Urinary bladder (tissue), 4 donors: ENCODE results near the gene ATP1B3. TPM values are rescaled to one million over a fixed set of nuclear protein-coding genes. Genes with fewer than 3 reads are reported as not detected.
"Not testable (repeated sequence)": the region's sequence is repeated elsewhere in the genome, so short reads cannot be mapped to it uniquely, and the experiment has no call there.

ENCODE experiments used
- DNase-seq: peaks from one replicate; pipeline ENCODE4 v3.0.0-alpha.2; 2015; ENCODE audit errors: extremely low spot score
- H3K27ac ChIP-seq: one replicate; pipeline ENCODE4 v1.5.1; 2013; ENCODE audit warnings: low read depth, mild to moderate bottlenecking, moderate library complexity
- H3K36me3 ChIP-seq: one replicate; pipeline ENCODE4 v1.6.1; 2013; ENCODE audit warnings: mild to moderate bottlenecking, moderate library complexity; ENCODE audit not compliant: insufficient read depth
- H3K4me1 ChIP-seq: one replicate; pipeline ENCODE4 v1.6.1; 2013; ENCODE audit warnings: mild to moderate bottlenecking, moderate library complexity; ENCODE audit not compliant: insufficient read depth
- H3K4me3 ChIP-seq: one replicate; pipeline ENCODE4 v1.5.1; 2013; ENCODE audit warnings: low read depth, low read length
- WGBS: extraction: QIAGEN DNeasy Blood & Tissue Kit; methylation state at CpG from one replicate; pipeline ENCODE4 v1.1.7; 2013; 5-methylcytosine and 5-hydroxymethylcytosine counted together
- polyA plus RNA-seq: library from polyadenylated mRNA; stranded (reverse); fragments of 200-250 nt; gene quantifications from one replicate; pipeline ENCODE4 v1.2.3, GENCODE V29; 2013
- total RNA-seq: library from RNA; depleted of rRNA; stranded (reverse); fragments of >200 nt; gene quantifications from one replicate; pipeline ENCODE4 v1.2.3, GENCODE V29; 2014
- donor health status: healthy with polysubstance abuse.
- donor health status: healthy.

ATP1B3 gene
- total and polyA plus RNA-seq, 2 donors = 21.8 to 75.8 TPM

DNA sequence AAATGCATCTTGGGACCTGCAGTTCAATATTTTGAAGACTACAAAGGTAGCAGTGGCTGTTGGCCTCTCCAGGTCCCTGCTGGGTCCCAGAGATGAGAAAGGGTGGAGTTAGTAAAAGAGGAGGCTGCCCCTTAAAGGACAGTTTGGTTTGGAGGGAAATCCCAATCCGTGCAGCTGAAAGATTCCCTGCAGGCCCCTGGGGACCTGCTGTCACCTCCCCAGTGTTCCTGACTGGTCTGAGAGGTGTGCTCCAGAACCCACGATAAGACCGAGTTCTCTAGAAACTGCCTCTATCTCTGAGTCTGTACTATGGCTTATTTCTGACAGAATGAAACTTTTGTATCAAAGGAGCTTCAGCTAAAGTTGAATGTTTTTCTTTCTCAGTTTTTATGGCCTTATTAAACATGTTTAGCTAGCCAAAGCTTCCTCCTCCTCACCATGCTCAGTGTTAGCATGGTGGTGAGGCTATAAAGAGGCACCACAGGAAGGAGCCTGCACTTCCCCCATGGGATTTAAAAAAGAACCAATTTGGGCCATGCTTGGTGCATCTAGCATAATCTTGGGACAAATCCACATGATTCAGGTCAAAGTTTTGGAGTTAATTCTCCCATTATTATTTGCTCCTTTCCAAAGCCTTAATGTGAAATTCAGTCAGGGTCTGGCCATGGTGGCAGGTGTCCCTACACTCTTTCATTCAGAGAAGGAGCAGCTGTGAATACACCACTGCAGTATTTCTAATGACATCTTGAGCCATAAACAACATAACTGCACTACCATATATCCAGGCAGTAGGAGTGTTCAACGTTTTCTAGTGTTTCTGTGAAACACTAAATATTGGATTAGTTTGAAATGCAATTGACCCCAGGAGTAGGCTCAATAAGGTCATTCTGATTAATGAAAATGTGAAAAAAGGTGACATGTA, 74.4 kb downstream of the ATP1B3 start:
- Histone ChIP-seq H3K4me1 (peaks cover 2% of the 10 kb centered on the region), H3K4me3 (no peak overlapping the region), H3K36me3 (no peaks in the 10 kb centered on the region), H3K27ac (no peak overlapping the region)
- WGBS = 75% methylated on average over 4 of the region's 4 CpGs
- DNase-seq = no peak

DNA sequence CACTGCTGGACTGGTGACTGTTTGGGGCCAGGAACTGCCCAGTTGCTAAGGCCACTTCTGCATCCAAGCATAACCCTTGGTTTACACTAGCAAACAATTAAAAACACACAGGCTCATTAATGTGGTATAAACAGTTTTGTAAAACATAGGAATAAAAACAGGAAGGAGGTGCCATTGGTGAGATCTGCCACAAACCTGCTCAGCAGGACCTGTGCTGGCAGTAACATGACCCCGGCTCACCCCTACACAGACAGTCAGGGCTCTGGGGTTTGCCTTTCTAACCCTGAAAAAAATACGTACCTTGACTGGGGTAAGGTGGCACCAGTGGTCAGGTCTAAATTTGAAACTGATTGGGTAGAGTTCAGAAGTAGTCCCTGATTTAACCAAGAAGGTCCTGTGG, 76.2 kb downstream of the ATP1B3 start:
- Histone ChIP-seq H3K27ac (no peak overlapping the region), H3K4me1 (peaks cover 2% of the 10 kb centered on the region), H3K4me3 (no peak overlapping the region), H3K36me3 (peaks cover 2% of the 10 kb centered on the region)
- DNase-seq = no peak
- WGBS = 84% methylated on average over 2 of the region's 2 CpGs

DNA sequence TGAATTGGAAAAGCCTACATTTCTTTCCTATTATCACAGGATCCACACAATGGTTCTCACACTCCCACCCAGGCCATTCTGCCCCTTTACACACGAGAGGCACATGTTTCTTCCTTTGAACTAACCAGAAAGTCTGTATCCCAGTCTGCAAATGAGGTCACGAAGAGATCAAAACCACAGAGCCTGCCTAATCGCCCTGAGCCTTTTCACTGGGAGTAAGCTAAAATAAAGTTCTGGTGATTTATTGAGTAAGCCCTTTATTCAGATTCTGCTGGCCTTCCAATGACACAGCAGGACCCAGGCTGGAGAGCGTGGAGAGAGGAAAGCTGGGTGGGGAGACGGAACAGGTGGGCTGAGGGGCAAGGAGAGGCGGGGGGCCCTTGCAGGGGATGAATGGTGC, 78.7 kb downstream of the ATP1B3 start:
- Histone ChIP-seq H3K4me1 (peaks cover 2% of the 10 kb centered on the region), H3K36me3 (peaks cover 2% of the 10 kb centered on the region), H3K4me3 (no peak overlapping the region), H3K27ac (no peak overlapping the region)
- no peak for DNase-seq
- WGBS = 57% methylated on average over 6 of the region's 6 CpGs

DNA sequence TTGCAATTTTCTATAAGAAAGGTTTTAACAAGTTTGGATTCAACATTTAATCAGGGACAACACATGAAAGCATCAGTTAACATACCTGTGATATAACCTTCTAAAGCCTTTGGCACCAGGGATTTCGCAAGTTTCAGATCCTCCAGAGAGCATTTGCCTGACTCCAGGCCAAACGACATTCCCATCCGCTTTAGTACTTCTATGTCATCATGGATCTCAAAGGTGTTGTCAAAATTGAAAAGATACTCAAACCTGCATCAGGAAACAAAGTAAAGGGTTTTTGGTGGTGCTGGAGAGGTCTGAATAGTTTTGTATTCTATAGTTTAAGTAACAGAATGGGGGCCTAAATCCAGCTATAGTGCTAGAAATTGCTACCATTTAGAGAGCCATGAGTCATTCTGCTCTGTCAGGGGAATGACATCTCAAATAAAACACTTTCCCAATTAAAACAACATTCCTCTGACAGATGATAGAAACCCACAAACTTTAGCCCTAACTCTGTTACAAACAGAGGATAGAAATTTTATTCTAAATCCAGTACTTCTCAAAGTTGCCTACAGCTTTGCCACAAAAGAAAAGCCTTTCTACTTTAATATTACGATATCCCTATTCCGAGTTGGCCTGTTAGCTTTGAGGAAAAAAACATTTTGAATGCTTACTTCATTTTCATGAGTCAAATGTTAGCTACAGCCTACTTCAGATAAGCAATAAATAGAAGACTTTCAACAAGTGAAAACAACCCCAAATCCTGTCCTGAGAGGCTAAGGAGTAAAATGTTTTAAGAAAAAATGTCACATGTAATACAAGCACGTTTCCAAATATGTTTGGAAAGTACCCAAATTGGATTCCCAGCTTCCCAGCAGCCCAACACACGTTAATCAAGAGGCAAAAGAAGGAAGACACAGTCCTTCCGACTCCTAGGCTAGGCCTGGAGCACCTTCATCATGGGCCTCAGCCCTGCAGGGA, 83.4 kb downstream of the ATP1B3 start:
- WGBS = 55% methylated on average over 8 of the region's 8 CpGs
- DNase-seq = no peak
- no peak overlapping the region for H3K27ac ChIP-seq
- peaks cover 2% of the 10 kb centered on the region for H3K36me3 ChIP-seq
- H3K4me1 ChIP-seq = peaks cover 2% of the 10 kb centered on the region
- H3K4me3 ChIP-seq = no peak overlapping the region

DNA sequence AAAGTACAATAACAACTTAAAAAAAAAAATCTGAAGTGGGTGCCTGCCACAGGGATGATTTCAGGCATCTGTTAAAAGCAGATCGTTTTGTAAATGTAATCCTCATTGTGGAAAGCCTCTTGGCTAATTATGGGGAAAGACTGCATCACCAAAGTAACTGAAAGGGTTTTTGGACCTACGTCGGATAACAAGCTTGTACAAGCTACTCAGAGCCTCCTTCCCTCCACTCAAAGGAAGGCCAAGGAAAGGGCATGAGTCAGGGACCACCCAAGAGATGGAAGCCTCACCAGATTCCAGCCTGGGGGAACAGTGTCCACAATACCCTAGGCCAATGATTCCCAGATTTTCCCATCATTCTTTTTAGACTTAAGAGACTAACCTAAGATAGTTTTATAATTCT, 84.3 kb downstream of the ATP1B3 start:
- H3K27ac ChIP-seq = peak overlapping the region; percentile 57
- peaks cover 2% of the 10 kb centered on the region for H3K36me3 ChIP-seq
- DNase-seq = no peak
- H3K4me3 ChIP-seq = no peak overlapping the region
- 56% methylated on average over 3 of the region's 3 CpGs for WGBS
- no peaks in the 10 kb centered on the region for H3K4me1 ChIP-seq

DNA sequence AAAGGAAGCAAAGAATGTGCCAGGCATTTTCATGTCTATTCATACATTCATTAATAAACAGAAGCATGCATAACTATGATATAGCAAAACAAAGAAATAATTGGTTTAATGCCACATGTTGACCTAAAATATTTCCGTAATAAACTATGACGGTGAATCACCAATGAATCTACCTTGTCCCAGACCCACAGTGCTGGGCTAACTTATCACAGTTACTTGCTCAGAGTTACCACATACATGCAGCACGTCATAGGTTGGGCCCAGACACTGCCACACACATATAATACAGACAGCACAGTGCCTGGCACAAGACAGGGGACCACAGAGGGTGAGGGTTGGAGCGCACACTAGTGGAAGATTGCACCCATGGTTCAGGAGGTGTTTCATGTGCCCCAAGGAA, 86.9 kb downstream of the ATP1B3 start:
- Histone ChIP-seq H3K4me1 (no peaks in the 10 kb centered on the region), H3K36me3 (no peaks in the 10 kb centered on the region), H3K4me3 (no peak overlapping the region), H3K27ac (no peak overlapping the region)
- WGBS = 94% methylated on average over 4 of the region's 4 CpGs
- no peak for DNase-seq

DNA sequence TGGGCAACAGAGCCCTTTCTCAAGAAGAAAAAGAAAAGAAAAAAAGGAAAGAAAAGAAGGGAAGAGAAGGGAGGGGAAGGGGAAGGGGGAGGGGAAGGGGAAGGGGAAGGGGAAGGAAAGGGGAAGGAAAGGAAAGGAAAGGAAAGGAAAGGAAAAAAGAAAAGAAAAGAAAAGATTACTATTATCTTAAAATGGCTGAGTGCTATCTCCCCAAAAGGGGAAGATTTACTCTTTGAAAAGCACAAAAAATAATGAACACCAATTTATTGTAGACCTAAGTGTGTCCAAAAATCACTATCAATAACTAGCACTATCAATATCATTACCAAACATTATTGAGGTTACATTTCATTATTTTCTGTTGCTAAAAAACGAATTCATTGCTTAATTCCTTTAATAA, 89.0 kb downstream of the ATP1B3 start:
- Histone ChIP-seq H3K36me3 (no peaks in the 10 kb centered on the region), H3K4me3 (no peak overlapping the region), H3K27ac (no peak overlapping the region), H3K4me1 (no peaks in the 10 kb centered on the region)
- WGBS = 89% methylated on average over 1 of the region's 1 CpG
- DNase-seq = no peak

DNA sequence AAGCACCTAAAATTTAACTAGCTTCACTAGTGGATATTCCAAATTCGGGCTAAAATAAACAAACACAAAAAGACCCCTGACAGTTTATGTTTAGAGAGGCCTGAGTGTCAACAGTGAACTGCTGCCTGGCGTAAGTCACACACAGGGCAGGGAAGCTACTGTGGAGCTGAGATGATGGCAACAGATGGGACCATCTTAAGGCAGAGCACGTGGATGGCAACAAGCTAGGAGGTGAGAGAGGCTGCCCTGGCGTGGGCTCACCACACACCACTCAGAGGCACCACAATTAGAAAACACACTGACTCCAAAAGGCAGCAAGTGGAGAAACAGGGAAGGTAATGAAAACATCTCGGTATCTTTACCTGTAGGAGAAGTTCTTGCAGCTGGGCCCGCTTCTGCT, 93.3 kb downstream of the ATP1B3 start:
- Histone ChIP-seq H3K4me3 (no peak overlapping the region), H3K27ac (no peak overlapping the region), H3K4me1 (no peaks in the 10 kb centered on the region), H3K36me3 (no peaks in the 10 kb centered on the region)
- no peak for DNase-seq
- WGBS = 85% methylated on average over 6 of the region's 6 CpGs

DNA sequence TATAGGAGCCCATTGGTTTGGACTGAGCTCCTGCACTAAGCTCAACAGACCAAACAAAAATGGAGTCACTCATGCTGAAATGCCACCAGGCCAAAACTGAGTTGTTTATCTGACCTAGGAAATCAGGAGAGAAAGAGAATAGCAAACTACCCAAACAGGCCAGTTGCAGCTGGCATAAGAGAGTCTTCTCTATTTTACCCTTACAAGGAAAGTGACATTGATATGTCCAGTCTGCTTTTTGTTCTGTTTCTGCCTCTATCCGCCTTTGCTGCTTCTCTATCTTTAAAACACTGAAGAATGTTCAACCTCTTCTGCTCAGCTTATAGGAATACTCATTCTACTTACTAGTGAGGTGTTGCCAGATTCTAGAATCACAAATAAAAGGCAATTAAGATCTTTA, 95.1 kb downstream of the ATP1B3 start:
- H3K27ac ChIP-seq = no peak overlapping the region
- DNase-seq = no peak
- H3K4me1 ChIP-seq = no peaks in the 10 kb centered on the region
- 88% methylated on average over 1 of the region's 1 CpG for WGBS
- no peak overlapping the region for H3K4me3 ChIP-seq
- no peaks in the 10 kb centered on the region for H3K36me3 ChIP-seq

DNA sequence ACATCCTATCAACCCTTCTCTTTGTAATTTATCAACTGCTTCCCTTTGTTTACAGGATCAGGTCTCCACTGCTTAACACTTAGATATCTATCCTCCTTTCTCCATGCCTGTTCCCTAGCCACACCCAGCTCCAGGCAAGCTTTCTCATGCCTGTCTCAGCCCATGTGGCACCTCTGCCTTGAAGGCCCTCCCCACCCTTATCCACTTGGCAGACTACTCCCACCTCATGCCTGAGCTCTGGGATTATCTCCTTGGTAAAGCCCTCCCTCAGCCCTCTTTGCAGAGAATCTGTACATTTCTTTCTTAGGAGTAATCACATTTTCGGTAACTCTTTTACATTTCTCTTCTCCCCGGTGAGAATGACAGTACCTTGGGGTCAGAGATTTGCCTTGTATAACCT, 96.0 kb downstream of the ATP1B3 start:
- Histone ChIP-seq H3K27ac (no peak overlapping the region), H3K36me3 (no peaks in the 10 kb centered on the region), H3K4me3 (no peak overlapping the region), H3K4me1 (no peaks in the 10 kb centered on the region)
- 83% methylated on average over 2 of the region's 2 CpGs for WGBS
- no peak for DNase-seq

DNA sequence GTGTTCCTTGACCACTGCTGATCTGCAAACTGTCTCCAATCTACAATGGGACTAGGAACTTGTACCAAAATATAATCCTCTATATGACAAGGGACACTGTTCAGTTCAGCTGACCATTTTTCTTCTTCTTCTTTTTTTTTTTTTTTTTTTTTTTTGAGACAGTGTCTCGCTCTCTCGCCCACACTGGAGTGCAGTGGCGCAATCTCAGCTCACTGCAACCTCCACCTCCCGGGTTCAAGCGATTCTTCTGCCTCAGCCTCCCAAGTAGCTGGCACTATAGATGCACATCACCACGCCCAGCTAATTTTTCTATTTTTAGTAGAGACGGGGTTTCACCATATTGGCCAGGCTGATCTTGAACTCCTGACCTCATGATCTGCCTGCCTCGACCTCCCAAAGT, 98.3 kb downstream of the ATP1B3 start:
- not testable (repeated sequence) for H3K4me3 ChIP-seq, H3K36me3 ChIP-seq, H3K27ac ChIP-seq, DNase-seq, H3K4me1 ChIP-seq
- 98% methylated on average over 8 of the region's 8 CpGs for WGBS
